HG02885 (cell line): ENCODE data around the gene CAGE1.
A peak's percentile ranks its signal among the peaks of the same experiment; 100 is the strongest.
"Not testable (repeated sequence)": the region's sequence is repeated elsewhere in the genome, so short reads cannot be mapped to it uniquely, and the experiment has no call there.

Source experiments
- ATAC-seq: cut with Tn5 transposase; IDR thresholded peaks from one replicate; pipeline ENCODE4 v1.9.1; 2021; ENCODE audit warnings: mild to moderate bottlenecking; ENCODE audit not compliant: unreplicated experiment, poor library complexity

The CAGE1 gene

DNA sequence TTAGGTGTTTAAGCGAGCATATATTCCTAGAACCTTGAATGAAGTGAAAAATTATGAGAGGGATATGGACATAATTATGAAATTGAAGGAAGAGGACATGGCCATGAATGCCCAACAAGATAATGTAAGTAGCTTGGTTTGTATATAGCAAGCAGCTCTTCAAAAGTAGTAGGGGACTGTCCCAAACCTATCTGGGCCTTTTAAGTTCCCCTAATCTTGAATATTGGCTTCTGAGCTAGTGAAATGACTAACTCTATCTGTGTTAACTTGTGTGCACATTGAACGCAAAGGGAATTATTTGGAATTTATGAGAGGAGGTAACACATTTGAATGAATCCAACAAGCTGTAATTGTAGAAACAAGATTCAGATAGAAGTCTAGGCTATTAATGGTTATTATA lies 21.8 kb upstream of the CAGE1 start:
- ATAC-seq: no peak

- no peak for ATAC-seq
These were observed 21.3 kb upstream of the CAGE1 start for GRCh38 chr6:7410851-7411250.

- no peak for ATAC-seq
These were observed 20.2 kb upstream of the CAGE1 start for GRCh38 chr6:7409740-7410139.

GRCh38 chr6:7406743-7407142 lies 17.2 kb upstream of the CAGE1 start:
- ATAC-seq: no peak

DNA sequence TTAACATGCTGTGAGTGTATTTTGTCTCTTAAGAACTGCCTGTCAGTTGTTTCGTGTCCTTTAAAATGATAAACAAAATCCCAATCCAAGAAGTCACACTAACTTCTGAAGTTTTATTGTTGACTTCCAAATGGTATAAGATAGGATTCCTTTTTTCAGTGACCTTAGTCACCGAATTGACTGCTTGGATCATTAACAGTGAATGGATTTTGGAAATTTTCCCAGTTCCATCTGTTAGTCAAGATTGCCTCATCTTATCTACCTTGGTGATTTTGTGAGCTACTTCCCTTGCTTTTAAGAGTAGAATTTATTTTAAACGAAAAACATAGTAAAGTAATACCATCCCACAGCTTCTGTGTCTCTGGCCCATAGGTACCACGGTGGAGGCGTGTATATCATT lies 15.0 kb upstream of the CAGE1 start:
- ATAC-seq: no peak

- ATAC-seq: no peak
These were observed 13.2 kb upstream of the CAGE1 start for GRCh38 chr6:7402716-7403115.

DNA sequence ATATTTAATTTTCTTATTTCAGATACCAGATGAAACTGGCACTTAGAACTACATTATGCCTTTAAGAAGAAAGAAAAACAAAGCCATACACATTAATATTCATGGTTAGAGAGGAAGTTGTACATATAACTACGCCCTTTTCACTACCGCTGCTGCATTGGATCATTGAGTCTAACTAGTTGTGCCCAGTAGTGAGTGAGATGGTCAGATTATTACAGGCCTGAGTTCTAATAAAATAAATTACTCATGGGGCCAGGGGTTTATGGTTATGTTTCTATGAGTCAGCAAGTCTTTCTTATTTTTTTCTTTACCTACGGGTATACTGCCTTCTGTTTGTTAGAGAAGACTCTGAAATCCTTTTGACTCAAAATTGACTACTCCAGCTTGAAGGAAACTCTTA lies 11.5 kb upstream of the CAGE1 start:
- no peak for ATAC-seq

GRCh38 chr6:7392402-7392801 lies 2.9 kb upstream of the CAGE1 start:
- ATAC-seq: no peak

DNA sequence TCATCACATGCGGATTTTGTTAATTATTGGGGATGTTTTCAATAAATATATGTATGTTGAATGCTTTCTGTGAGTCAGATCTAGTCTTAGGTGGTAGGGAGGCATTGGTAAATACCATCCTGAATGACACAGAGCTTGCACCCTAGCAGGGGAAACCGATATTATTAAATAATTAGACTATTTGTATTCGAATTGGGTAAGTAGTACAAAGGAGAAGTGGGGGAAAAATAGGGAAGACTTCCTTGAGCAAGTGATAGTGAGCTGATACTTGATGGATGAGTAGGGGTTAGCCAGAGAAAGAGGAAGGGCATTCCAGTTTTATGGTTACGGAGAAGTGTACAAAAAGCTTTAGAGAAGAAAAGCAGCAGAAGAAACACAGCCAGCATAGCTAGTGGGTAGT lies 1.6 kb upstream of the CAGE1 start:
- ATAC-seq: no peak

DNA sequence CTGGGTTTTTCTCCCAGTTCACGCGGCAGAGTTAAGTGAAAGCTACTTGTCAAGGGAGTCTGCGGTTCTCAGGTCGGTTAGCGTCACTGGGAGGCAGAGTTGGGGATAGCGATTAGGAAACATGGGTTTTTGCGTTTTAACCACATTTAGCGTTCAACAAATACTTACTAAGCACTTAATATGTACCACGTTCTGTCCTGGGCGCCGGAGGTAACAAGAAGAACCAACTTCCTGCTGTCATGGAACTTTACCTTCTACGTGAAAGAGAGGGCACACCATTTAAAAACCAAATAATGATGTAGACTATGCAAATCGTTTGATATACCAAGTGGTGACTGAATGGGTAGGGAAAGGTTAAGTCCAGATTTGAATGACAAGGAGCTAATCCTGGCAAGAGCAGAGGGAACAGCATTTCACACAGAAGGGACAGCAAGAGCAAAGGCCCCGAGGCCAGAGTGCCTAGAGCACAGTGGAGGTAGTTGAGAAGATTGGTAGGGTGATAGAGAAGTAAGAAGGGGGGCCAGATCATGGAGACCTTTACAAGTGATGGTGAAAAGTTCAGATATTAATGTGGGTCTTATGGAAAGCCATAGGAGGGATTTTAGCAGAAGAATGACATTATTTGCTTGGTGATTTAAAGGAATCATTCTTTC lies 810 bp upstream of the CAGE1 start:
- ATAC-seq: peak; percentile 10

DNA sequence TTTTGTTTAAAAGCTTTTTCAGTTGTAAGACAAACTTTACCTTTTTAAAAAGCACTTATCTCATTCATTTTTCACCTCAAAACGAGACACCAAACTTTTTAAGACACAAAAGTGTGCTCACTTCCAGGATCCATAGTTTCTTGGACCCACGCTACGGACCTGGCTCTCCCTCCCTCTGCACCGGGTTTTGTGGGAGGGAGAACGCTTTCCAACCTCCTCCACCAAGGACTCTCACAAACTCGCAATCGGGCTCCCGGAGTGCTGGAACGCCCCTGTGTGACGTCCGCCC lies 436 bp downstream of the CAGE1 start:
- ATAC-seq: no peak

GRCh38 chr6:7381092-7381491 lies 8.4 kb downstream of the CAGE1 start:
- ATAC-seq: no peak

DNA sequence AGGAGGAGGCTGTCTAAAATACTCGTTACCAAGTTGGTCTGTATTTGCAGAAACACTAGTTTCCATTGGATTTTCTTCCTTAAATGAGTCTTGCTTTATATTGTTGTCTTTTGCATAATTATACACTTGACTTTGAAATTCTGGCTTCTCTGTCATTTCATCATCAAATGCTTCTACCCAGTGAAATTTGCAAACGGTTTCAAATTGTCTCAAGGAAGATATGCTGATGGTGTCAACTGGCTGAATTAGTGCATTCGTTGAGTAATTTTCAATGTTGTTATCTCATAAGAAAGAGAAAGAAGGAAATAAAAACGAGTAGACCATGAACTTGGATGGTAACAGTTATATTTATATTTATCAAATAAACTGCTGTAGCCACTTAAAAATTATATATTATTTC lies 10.8 kb downstream of the CAGE1 start:
- ATAC-seq: no peak

DNA sequence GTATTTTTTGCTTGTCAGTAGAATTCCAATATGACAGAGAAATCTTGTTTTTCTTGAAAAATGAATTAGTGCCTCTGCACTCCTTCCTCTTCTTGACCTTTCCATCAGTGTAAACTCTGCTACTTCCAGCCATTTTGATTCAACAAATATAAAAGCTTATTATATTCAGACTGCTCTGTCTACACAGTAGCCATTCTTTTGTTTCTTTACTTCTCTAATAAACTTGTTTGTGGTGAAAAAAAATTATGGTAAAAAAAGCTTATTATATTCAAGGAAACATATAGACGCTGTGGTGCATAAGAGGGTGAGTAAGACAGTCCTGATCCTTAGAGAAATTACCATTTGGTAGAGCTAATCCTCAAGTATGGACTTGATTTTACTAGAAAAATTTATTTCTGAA lies 11.6 kb downstream of the CAGE1 start:
- ATAC-seq: no peak

DNA sequence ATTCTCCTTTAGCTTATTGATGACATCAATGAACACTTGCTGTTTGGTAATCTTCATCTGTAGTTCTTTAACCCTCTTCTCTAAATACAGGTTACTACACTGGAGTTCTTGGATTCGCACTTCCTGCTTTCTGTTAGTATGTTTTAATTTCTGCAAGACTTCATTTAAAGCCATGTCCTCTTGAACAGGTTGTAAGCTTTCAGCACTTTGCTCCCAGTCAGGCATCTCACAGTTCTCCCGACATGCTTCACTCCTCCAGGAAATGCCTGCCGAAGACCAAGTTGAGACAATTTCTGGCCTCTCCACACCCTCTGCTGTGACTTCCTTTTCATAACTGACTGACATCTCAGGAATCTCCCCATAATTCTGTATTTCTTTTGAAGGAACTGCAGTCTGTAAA lies 15.8 kb downstream of the CAGE1 start:
- ATAC-seq: no peak

DNA sequence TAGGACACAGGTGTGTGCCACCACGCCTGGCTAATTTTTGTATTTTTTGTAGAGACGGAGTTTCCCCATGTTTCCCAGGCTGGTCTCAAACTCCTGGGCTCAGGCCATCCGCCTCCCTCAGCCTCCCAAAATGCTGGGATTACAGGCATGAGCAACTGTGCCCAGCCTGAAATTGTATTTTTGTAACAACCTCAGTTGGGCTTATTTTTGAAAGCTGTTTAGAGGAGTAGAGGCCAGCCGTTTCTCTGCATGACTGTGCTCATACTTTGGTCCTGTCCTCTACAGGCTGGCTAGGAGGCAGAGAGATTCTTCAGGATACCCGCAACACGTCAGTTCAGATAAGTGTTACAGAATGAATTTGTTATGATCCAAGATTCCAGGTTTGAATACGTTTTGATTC lies 22.1 kb downstream of the CAGE1 start:
- no peak for ATAC-seq

GRCh38 chr6:7351916-7352315 lies 37.6 kb downstream of the CAGE1 start:
- ATAC-seq: not testable (repeated sequence)

DNA sequence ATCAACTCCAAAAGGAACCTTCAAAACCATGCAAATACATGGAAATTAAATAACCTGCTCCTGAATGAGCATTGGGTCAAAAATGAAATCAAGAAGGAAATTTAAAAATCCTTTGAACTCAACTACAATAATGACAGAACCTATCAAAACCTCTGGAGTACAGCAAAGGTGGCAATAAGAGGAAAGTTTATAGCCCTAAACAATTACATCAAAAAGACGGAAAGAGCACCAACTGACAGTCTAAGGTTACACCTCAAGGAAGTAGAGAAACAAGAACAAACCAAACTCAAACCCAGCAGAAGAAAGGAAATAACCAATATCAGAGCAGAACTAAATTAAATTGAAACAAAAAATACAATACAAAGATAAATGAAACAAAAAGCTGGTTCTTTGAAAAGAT lies 39.0 kb downstream of the CAGE1 start:
- not testable (repeated sequence) for ATAC-seq

GRCh38 chr6:7347551-7347997 lies 42.0 kb downstream of the CAGE1 start:
- not testable (repeated sequence) for ATAC-seq

DNA sequence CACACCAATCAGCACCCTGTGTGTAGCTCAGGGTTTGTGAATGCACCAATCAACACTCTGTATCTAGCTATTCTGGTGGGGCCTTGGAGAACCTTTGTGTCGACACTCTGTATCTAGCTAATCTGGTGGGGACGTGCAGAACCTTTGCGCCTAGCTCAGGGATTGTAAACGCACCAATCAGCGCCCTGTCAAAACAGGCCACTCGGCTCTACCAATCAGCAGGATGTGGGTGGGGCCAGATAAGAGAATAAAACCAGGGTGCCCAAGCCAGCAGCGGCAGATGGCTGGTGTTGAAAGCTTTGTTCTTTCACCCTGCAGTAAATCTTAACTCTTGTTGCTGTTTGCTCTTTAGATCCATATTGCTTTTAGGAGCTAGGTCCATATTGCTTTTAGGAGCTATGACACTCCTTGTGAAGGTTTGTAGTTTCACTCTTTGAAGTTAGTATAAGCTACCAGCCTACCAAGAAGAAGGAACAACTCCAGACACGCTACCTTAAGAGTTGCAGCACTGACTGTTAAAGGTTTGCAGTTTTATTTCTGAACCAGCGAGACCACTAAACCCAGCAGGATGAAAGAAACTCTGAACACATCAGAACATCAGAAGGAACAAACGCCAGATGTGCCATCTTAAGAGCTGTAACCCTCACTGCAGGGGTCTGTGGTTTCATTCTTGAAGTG lies 44.6 kb downstream of the CAGE1 start:
- ATAC-seq: not testable (repeated sequence)

DNA sequence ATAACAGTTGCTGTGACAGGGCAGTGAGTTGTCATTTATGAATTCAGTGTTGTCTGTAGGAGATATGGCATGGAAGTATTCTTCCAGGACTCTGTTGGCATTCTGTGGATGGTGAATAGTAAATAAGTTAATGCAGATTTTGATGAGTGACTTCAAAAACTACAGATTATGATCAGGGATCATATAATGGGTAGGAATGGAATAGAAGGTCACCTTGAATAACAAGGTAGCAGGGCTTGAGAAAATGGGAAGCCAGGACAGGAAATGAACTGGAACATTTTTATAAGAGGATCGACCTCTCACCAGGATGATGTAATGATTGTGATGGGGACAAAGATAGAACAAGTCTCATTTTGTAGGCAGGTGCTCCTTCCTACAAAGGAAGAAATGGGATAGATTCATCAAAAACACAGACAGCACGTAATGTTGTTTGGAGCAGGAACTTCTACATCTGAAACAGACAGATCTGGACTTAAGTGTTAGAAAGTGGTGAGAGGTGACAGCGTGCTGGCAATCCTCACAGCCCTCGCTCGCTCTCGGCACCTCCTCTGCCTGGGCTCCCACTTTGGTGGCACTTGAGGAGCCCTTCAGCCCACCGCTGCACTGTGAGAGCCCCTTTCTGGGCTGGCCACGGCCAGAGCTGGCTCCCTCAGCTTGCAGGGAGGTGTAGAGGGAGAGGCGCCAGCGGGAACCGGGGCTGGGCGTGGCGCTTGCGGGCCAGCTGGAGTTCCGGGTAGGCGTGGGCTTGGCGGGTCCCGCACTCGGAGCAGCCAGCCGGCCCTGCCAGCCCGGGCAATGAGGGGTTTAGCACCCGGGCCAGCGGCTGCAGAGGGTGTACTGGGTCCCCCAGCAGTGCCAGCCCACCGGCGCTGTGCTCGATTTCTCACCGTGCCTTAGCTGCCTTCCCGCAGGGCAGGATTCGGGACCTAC lies 45.7 kb downstream of the CAGE1 start:
- no peak for ATAC-seq
